AG04450 (cell line): ENCODE data around the gene HDAC7. TPM values are rescaled to one million over a fixed set of nuclear protein-coding genes. Genes with fewer than 3 reads are reported as not detected.
A peak's percentile ranks its signal among the peaks of the same experiment; 100 is the strongest.

Experiments used
- CTCF ChIA-PET: fragments of 300-600, 350-600 bp; formaldehyde crosslinking; extraction: SDS; loops from one replicate; lab custom pipeline; 2022; ENCODE audit warnings: antibody characterized with exemption, inconsistent platforms; lab: Charles Lee
- POLR2A ChIA-PET: fragments of 350-600 bp; formaldehyde crosslinking; extraction: SDS; loops from one replicate; lab custom pipeline; 2021; ENCODE audit warnings: antibody characterized with exemption, inconsistent platforms; lab: Yijun Ruan, JAX
- DNase-seq: peaks from one replicate; pipeline ENCODE4 v3.0.0-alpha.2; 2011; ENCODE audit warnings: low read depth, low spot score
- H3K27ac ChIP-seq: one replicate; pipeline ENCODE4 v1.5.1; 2012; ENCODE audit warnings: low read depth, low read length, control low read depth
- H3K27me3 ChIP-seq: one replicate; pipeline ENCODE4 v1.6.0; 2012; ENCODE audit warnings: low read length; ENCODE audit not compliant: control insufficient read depth, insufficient read depth
- H3K4me3 ChIP-seq: 2 replicates; pipeline ENCODE4 v1.5.1; 2011; ENCODE audit warnings: mild to moderate bottlenecking, low read depth, low read length, control low read depth
- H3K9me3 ChIP-seq: 2 replicates; pipeline ENCODE4 v1.5.1; 2012; ENCODE audit warnings: low read length; ENCODE audit not compliant: control insufficient read depth, insufficient read depth
- CTCF ChIP-seq: IDR thresholded peaks from 2 replicates; pipeline ENCODE4 v1.5.1; 2011; ENCODE audit warnings: low read depth, low read length, control low read depth, inconsistent platforms
- polyA plus RNA-seq: library from polyadenylated mRNA; depleted of rRNA; stranded (reverse); fragments of >200 nt; gene quantifications from 2 replicates; pipeline ENCODE4 v1.2.3, GENCODE V29; 2011

Gene HDAC7
- polyA plus RNA-seq, 1 experiment: 17.1 TPM

- H3K27ac ChIP-seq: no peak overlapping the region
- H3K4me3 ChIP-seq: no peak overlapping the region
- H3K9me3 ChIP-seq: no peaks in the 10 kb centered on the region
- no peak for TF ChIP-seq CTCF
- CTCF ChIA-PET: interaction anchor here (0.7 to 6.6 kb wide), 13 partner anchors 9 to 868 kb away, joined by 3 to 86 read pairs (median 4); no protein-coding TSS in a partner anchor
- DNase-seq: no peak
- POLR2A ChIA-PET: interaction anchor here (1.7 kb wide), 1 partner anchor 16 kb away, joined by 5 read pairs; no protein-coding TSS in a partner anchor
- no peaks in the 10 kb centered on the region for H3K27me3 ChIP-seq
Observed at GRCh38 chr12:47768323-47768811, 51.3 kb downstream of the HDAC7 start.

- Histone ChIP-seq H3K4me3 (no peak overlapping the region), H3K9me3 (no peaks in the 10 kb centered on the region), H3K27me3 (no peaks in the 10 kb centered on the region), H3K27ac (no peak overlapping the region)
- ChIA-PET POLR2A (interaction anchor here (0.5 to 1.7 kb wide), 2 partner anchors 15 to 131 kb away, joined by 3 to 5 read pairs; no protein-coding TSS in a partner anchor), CTCF (interaction anchor here (0.6 to 6.6 kb wide), 20 partner anchors 9 to 938 kb away, joined by 3 to 86 read pairs (median 4); partner anchors contain the start of genes RAPGEF3 and VDR)
- no peak for DNase-seq
- TF ChIP-seq CTCF: peak; percentile 54
Observed at GRCh38 chr12:47767216-47767724, 52.4 kb downstream of the HDAC7 start.

GRCh38 chr12:47766502-47767215, 53.0 kb downstream of the HDAC7 start:
- no peak for DNase-seq
- Histone ChIP-seq H3K9me3 (no peaks in the 10 kb centered on the region), H3K27me3 (no peaks in the 10 kb centered on the region), H3K27ac (no peak overlapping the region), H3K4me3 (no peak overlapping the region)
- TF ChIP-seq CTCF: no peak
- POLR2A ChIA-PET: no interaction called here
- CTCF ChIA-PET: interaction anchor here (0.5 to 6.6 kb wide), 20 partner anchors 9 to 938 kb away, joined by 3 to 86 read pairs (median 4); partner anchors contain the start of genes ENDOU, RAPGEF3 and VDR

- no peak for TF ChIP-seq CTCF
- no peak overlapping the region for H3K4me3 ChIP-seq
- CTCF ChIA-PET: interaction anchor here (2.8 to 13.2 kb wide), 2 partner anchors 21 to 48 kb away, joined by 9 to 116 read pairs; no protein-coding TSS in a partner anchor
- no peaks in the 10 kb centered on the region; the same call in 1 of the 2 replicates for H3K9me3 ChIP-seq
- H3K27me3 ChIP-seq: no peaks in the 10 kb centered on the region
- no peak overlapping the region for H3K27ac ChIP-seq
- DNase-seq: no peak
- POLR2A ChIA-PET: no interaction called here
Observed at GRCh38 chr12:47763481-47764346, 56.0 kb downstream of the HDAC7 start.
